HepG2 (cell line): ENCODE measurements around the gene MYO3A. TPM values are rescaled to one million over a fixed set of nuclear protein-coding genes. Genes with fewer than 3 reads are reported as not detected.

Source experiments
- ATAC-seq: fragments of 200-7000 bp; cut with Tn5 transposase; 3 replicates; pipeline ENCODE4 v1.9.1; 2020; ENCODE audit warnings: mild to moderate bottlenecking, moderate library complexity
- BruUV-seq: library from RNA; stranded (reverse); fragments of 400-500 nt; replicated peaks from 2 replicates; lab custom pipeline; 2021; lab: Mats Ljungman, UMichigan
- CTCF ChIA-PET: fragments of 300-600 bp; formaldehyde crosslinking; extraction: SDS; loops from one replicate; lab custom pipeline; 2021; ENCODE audit warnings: low total read pairs, inconsistent platforms, low intra/inter-chr PET ratio; lab: Yijun Ruan, JAX
- POLR2A ChIA-PET: fragments of 350-600 bp; sonication (Branson Sonifier 250); formaldehyde crosslinking; loops from one replicate; lab custom pipeline; 2020; ENCODE audit warnings: antibody characterized with exemption, inconsistent platforms; lab: Yijun Ruan, JAX
- DNase-seq: peaks from one replicate; pipeline ENCODE4 v3.0.0-alpha.2; 2015; ENCODE audit warnings: low spot score
- FAIRE-seq: peaks from 3 replicates; lab custom pipeline; 2011; peaks lifted over from hg19 to GRCh38; lab: Jason Lieb, UNC
- H2AFZ ChIP-seq: one replicate; pipeline ENCODE4 v1.6.1; 2011; ENCODE audit warnings: low read length, inconsistent platforms
- H3K27ac ChIP-seq: fragments of 300-600 bp; 3 replicates; pipeline ENCODE4 v1.8.0; 2011; ENCODE audit warnings: mixed run types, mild to moderate bottlenecking, mixed read lengths, low read length, inconsistent platforms; ENCODE audit not compliant: insufficient read depth; ENCODE audit errors: extremely low read length
- H3K27me3 ChIP-seq, 2 experiments: fragments of 200-600 bp in 1 of 2; 2 replicates in 1 of 2; 3 replicates in 1 of 2; pipeline versions ENCODE4 v1.6.0 to v1.8.0; 2011; ENCODE audit warnings: low read length in 2 of 2, mild to moderate bottlenecking in 2 of 2, moderate library complexity in 2 of 2, inconsistent platforms in 1 of 2; ENCODE audit not compliant: insufficient read depth in 2 of 2, control insufficient read depth in 1 of 2
- H3K36me3 ChIP-seq, 2 experiments: fragments of 200-600 bp in 1 of 2; replicated peaks in 1 of 2; 2 replicates in 1 of 2; 3 replicates in 1 of 2; pipeline versions ENCODE4 v1.5.1 to v1.8.0; 2011; ENCODE audit warnings: low read length in 2 of 2, inconsistent platforms in 1 of 2; ENCODE audit not compliant: insufficient read depth in 2 of 2, control insufficient read depth in 1 of 2
- H3K4me1 ChIP-seq: 2 replicates; pipeline ENCODE4 v1.5.1; 2012; ENCODE audit warnings: low read length, inconsistent platforms; ENCODE audit not compliant: insufficient read depth
- H3K4me2 ChIP-seq: 2 replicates; pipeline ENCODE4 v1.6.0; 2011; ENCODE audit warnings: low read depth, low read length, inconsistent platforms
- H3K4me3 ChIP-seq, 3 experiments: fragments of 200-600 bp in 1 of 3; sonication (generic), shearing (Covaris generic) in 1 of 3; replicated peaks in 1 of 3; 2 replicates each; pipeline ENCODE4 v1.5.1; 2011 to 2016; ENCODE audit warnings: low read length in 3 of 3, inconsistent platforms in 2 of 3, low read depth in 2 of 3, mild to moderate bottlenecking in 2 of 3, control low read depth in 1 of 3, mixed read lengths in 1 of 3; ENCODE audit not compliant: insufficient read depth in 1 of 3
- H3K79me2 ChIP-seq: one replicate; pipeline ENCODE4 v1.6.1; 2011; ENCODE audit warnings: low read length, inconsistent platforms; ENCODE audit not compliant: insufficient read depth
- H3K9ac ChIP-seq: 2 replicates; pipeline ENCODE4 v1.6.0; 2011; ENCODE audit warnings: mild to moderate bottlenecking, low read depth, low read length, inconsistent platforms; ENCODE audit not compliant: insufficient read depth
- H3K9me3 ChIP-seq: 2 replicates; pipeline ENCODE4 v1.5.1; 2012; ENCODE audit warnings: mild to moderate bottlenecking, low read length
- H4K20me1 ChIP-seq: 2 replicates; pipeline ENCODE4 v1.6.0; 2011; ENCODE audit warnings: inconsistent platforms, mild to moderate bottlenecking, low read length, moderate library complexity; ENCODE audit not compliant: insufficient read depth
- MAX ChIP-seq: IDR thresholded peaks from 2 replicates; pipeline ENCODE4 v1.6.1; 2012; ENCODE audit warnings: inconsistent platforms
- PAXIP1 ChIP-seq: sonication (generic); formaldehyde crosslinking; conservative IDR thresholded peaks from 2 replicates; pipeline ENCODE4 v1.4.0; 2020; ENCODE audit warnings: mild to moderate bottlenecking, missing genetic modification reagents, moderate library complexity
- RBAK ChIP-seq: sonication (generic); formaldehyde crosslinking; IDR thresholded peaks from 2 replicates; pipeline ENCODE4 v1.5.1; 2020; ENCODE audit warnings: mild to moderate bottlenecking, missing genetic modification reagents
- RFX3 ChIP-seq: IDR thresholded peaks from 2 replicates; pipeline ENCODE4 v1.6.1; 2016; ENCODE audit warnings: missing biosample characterization, missing genetic modification reagents
- SUZ12 ChIP-seq: fragments of 150-350 bp; IDR thresholded peaks from 2 replicates; pipeline ENCODE4 v1.6.1; 2014; ENCODE audit warnings: low read depth, low read length
- TP53 ChIP-seq: sonication (generic); formaldehyde crosslinking; conservative IDR thresholded peaks from 2 replicates; pipeline ENCODE4 v1.4.0; 2020; ENCODE audit warnings: missing genetic modification reagents
- ZNF143 ChIP-seq: sonication (generic); formaldehyde crosslinking; IDR thresholded peaks from 2 replicates; pipeline ENCODE4 v1.4.0; 2020; ENCODE audit warnings: missing genetic modification reagents
- ZNF530 ChIP-seq: sonication (generic); formaldehyde crosslinking; IDR thresholded peaks from 2 replicates; pipeline ENCODE4 v1.5.0; 2020; ENCODE audit warnings: low read depth, mild to moderate bottlenecking, missing genetic modification reagents
- ZNF567 ChIP-seq: sonication (generic); formaldehyde crosslinking; IDR thresholded peaks from 2 replicates; pipeline ENCODE4 v1.8.1; 2023; ENCODE audit warnings: mild to moderate bottlenecking, missing genetic modification reagents, borderline replicate concordance
- ZNF782 ChIP-seq: sonication (generic); formaldehyde crosslinking; IDR thresholded peaks from 2 replicates; pipeline ENCODE4 v1.4.0; 2020; ENCODE audit warnings: missing genetic modification reagents, mild to moderate bottlenecking, borderline replicate concordance
- WGBS: methylation state at CpG from one replicate; pipeline ENCODE4 v1.1.6; 2017; ENCODE audit warnings: low lambda C conversion rate; 5-methylcytosine and 5-hydroxymethylcytosine counted together
- in situ Hi-C: cut with HindIII; loops from 2 replicates; pipeline ENCODE4 v1.10.0; 2017; ENCODE audit warnings: low pct_unique_long_range_greater_than_20kb; ENCODE audit not compliant: extremely low pct_ligation_motif_present
- intact Hi-C: fragments of 100-400 bp; cut with micrococcal nuclease; formaldehyde crosslinking; loops from one replicate; pipeline ENCODE4 v1.10.0; 2022; ENCODE audit not compliant: unreplicated experiment
- polyA plus RNA-seq, 8 experiments: library from polyadenylated mRNA; depleted of rRNA in 3 of 8; stranded (reverse) in 7 of 8; unstranded in 1 of 8; fragments of >200 nt; fragmentation: Illumina TruSeq in 4 of 8; extraction: Trizol in 4 of 8; gene quantifications; 2 replicates each; pipeline versions ENCODE4 v1.2.1 to v1.2.3, GENCODE V29; 2011 to 2016; ENCODE audit warnings: low read depth in 4 of 8, missing spikeins in 1 of 8, mixed read lengths in 1 of 8; ENCODE audit not compliant: insufficient read depth in 1 of 8
- total RNA-seq, 5 experiments: library from RNA; depleted of rRNA; stranded (reverse); fragments of >200 nt; fragmentation: Illumina TruSeq; extraction: Trizol; gene quantifications; 2 replicates each; pipeline ENCODE4 v1.2.3, GENCODE V29; 2016; ENCODE audit warnings: low read depth in 1 of 5

Gene MYO3A
- total and polyA plus RNA-seq, 2 of the 13 experiments (the other 11 are each of a cell fraction or from before 2014, with no cell fraction given) = not detected

DNA sequence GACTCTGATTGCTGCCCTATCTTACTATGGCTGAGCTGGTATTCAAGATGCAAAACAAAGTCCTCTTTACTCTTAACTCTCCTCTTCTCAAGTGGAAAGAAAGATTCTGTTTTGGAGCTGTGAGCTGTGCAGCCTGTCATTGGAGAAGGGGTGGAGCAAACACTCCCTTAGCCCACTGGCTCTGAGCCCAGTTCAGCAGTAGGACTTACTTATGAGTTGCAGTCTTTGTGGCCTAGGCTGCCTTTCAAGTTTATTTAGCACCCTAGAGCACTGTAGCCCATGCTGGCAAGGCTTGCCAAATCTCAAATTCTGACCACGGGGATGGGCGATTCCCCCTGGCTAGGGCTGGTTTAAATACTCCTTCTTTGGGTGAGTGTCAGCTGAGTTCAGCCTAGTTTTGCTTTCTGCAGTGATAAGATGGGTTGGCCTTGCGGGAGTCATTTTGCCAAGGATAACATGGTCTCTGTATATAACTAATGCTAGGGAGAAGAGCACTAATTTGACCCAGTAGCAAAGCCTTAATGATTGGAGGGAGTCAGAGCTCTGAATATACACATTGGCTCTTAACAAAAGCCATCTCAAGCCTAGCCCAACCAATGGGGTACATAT, 110.2 kb downstream of the MYO3A start:
- POLR2A ChIA-PET = no interaction called here
- Histone ChIP-seq H3K27me3 (no peaks in the 10 kb centered on the region), H2AFZ (no peak overlapping the region), H3K36me3 (no peaks in the 10 kb centered on the region), H3K79me2 (no peaks in the 10 kb centered on the region), H3K4me1 (no peaks in the 10 kb centered on the region), H3K9ac (no peak overlapping the region), H3K9me3 (no peaks in the 10 kb centered on the region; the same call in 1 of the 2 replicates), H3K4me3 (no peak overlapping the region), H3K4me2 (no peak overlapping the region), H3K27ac (no peak overlapping the region), H4K20me1 (no peaks in the 10 kb centered on the region)
- in situ Hi-C loops = no loop called here
- WGBS = 0% methylated on average over 3 of the region's 3 CpGs
- ATAC-seq (no peak), FAIRE-seq (no peak), DNase-seq (no peak)
- BruUV-seq = no TSS peak
- TF ChIP-seq ZNF567 (CRISPR knock-in tag) (no peak), TP53 (CRISPR knock-in tag) (no peak), RBAK (CRISPR knock-in tag) (no peak), MAX (no peak), ZNF143 (CRISPR knock-in tag) (no peak), ZNF782 (CRISPR knock-in tag) (no peak), RFX3 (no peak), PAXIP1 (CRISPR knock-in tag) (no peak), ZNF530 (CRISPR knock-in tag) (no peak), SUZ12 (no peak)
- intact Hi-C loops = no loop called here
- CTCF ChIA-PET = no interaction called here
